ENCODE measurements around the gene TGFBR3L.

DNA sequence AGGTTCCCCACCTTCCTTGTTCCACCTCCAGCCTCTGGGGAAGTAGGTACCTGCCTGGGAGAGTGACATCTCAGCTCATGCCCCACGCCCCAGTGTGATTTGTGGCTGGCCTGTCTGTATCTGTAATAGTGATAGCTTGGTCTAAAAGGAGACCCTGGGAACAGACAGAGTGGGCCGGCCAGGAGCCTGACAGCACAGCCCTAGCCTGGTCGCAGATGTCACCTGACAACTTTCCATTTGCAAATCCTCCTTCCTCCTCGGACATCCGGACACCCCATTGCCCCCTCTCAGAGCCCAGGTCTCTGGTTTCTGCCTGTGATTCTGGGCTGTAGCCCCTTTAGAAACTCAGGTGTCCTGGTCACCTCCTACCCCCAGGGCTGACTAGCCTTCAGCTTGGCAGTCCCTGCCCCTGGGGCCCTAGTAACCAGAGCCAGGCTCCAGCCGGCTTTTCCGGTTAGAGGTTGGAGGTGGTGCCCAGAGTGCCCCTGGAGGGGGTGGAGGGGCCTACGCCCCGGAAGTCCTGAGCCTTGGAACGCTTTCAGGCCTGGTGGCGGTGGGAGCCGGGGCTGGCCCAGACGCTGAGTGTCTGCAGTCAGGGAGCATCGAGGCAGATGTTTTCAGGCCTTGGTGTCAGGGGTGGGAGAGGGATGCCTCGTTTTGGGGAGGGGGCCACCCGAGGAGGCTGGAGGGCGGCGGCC, 19.9 kb upstream of the TGFBR3L start:
- TF ChIP-seq, protein P1, sequence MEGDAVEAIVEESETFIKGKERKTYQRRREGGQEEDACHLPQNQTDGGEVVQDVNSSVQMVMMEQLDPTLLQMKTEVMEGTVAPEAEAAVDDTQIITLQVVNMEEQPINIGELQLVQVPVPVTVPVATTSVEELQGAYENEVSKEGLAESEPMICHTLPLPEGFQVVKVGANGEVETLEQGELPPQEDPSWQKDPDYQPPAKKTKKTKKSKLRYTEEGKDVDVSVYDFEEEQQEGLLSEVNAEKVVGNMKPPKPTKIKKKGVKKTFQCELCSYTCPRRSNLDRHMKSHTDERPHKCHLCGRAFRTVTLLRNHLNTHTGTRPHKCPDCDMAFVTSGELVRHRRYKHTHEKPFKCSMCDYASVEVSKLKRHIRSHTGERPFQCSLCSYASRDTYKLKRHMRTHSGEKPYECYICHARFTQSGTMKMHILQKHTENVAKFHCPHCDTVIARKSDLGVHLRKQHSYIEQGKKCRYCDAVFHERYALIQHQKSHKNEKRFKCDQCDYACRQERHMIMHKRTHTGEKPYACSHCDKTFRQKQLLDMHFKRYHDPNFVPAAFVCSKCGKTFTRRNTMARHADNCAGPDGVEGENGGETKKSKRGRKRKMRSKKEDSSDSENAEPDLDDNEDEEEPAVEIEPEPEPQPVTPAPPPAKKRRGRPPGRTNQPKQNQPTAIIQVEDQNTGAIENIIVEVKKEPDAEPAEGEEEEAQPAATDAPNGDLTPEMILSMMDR (conservative IDR thresholded peaks at IDR 0.05; ENCODE audit: low read length): no peak
- TF ChIP-seq EZH2phosphoT487 (IDR thresholded peaks at IDR 0.05; ENCODE audit: borderline replicate concordance, low read depth, low read length): no peak

Data from OCI-LY7 (cell line).